Measurements from ENCODE around the gene GNS. TPM values are rescaled to one million over a fixed set of nuclear protein-coding genes. Genes with fewer than 3 reads are reported as not detected.

GNS gene
- total and polyA plus RNA-seq, 2 donors (not counting 3 experiments of a cell fraction or from before 2014, with no cell fraction given): 107 to 142 TPM

GRCh38 chr12:64681200-64682052 lies 77.8 kb downstream of the GNS start:
- Histone ChIP-seq H3K27ac (ENCODE audit: insufficient read depth, low read depth, low read length) (peak overlapping the region; percentile 7), H3K79me2 (ENCODE audit: control insufficient read depth, insufficient read depth, low read length) (peaks cover 75% of the 10 kb centered on the region), H3K4me3 (replicated peaks in 1 of 3; ENCODE audit: insufficient read depth in 1 of 3, low read depth in 1 of 3, low read length in 3 of 3) (no peak overlapping the region), H3K9me3 (replicated peaks; ENCODE audit: control insufficient read depth, insufficient read depth, low read length) (no peaks in the 10 kb centered on the region), H2AFZ (ENCODE audit: low read depth, low read length) (no peak overlapping the region), H3K4me1 (ENCODE audit: control insufficient read depth, extremely low read depth, insufficient read depth, low read length) (peaks cover 47% of the 10 kb centered on the region), H4K20me1 (replicated peaks; ENCODE audit: control insufficient read depth, extremely low read depth, insufficient read depth, low read length) (no peaks in the 10 kb centered on the region), H3K27me3 (ENCODE audit: control insufficient read depth in 2 of 2, insufficient read depth in 2 of 2, low read length in 2 of 2) (no peaks in the 10 kb centered on the region), H3K9ac (replicated peaks; ENCODE audit: extremely low read depth, insufficient read depth, low read length) (no peak overlapping the region), H3K36me3 (ENCODE audit: control insufficient read depth in 2 of 2, extremely low read depth in 1 of 2, insufficient read depth in 2 of 2, low read length in 2 of 2) (peaks cover 0 to 4% of the 10 kb centered on the region in 2 experiments), H3K9me1 (replicated peaks; ENCODE audit: control insufficient read depth, extremely low read depth, insufficient read depth, low read length) (no peaks in the 10 kb centered on the region), H3K4me2 (ENCODE audit: insufficient read depth, low read length) (peak overlapping the region; percentile 19)
- CTCF ChIA-PET: interaction anchor here (1.0 to 2.1 kb wide), 9 partner anchors 11 to 132 kb away, joined by 3 to 8 read pairs (median 4); no protein-coding TSS in a partner anchor
- no peak for TF ChIP-seq FOS (IDR thresholded peaks at IDR 0.05; ENCODE audit: borderline replicate concordance, insufficient read depth, low read length)
- no peak for TF ChIP-seq POLR2AphosphoS5 (IDR thresholded peaks at IDR 0.05; ENCODE audit: insufficient read depth, low read depth, low read length)
- peak; percentile 51 for TF ChIP-seq GATA2 (IDR thresholded peaks at IDR 0.05; ENCODE audit: insufficient read depth, insufficient read length, low read depth, low read length)
- TF ChIP-seq CTCF (IDR thresholded peaks at IDR 0.05; ENCODE audit: extremely low read depth in 1 of 2, insufficient read depth in 1 of 2, low read depth in 1 of 2, low read length in 2 of 2): no peak
- no peak for TF ChIP-seq MAX (IDR thresholded peaks at IDR 0.05; ENCODE audit: insufficient read depth, insufficient read length)
- no peak for TF ChIP-seq POLR2A (IDR thresholded peaks at IDR 0.05; ENCODE audit: low read depth, low read length)
- no TSS peak for BruUV-seq (replicated peaks)
- peak; percentile 37 for DNase-seq (ENCODE audit: low read depth, low spot score)
- dilution Hi-C loops (cut with MboI; ENCODE audit: extremely low pct_ligation_motif_present, low sequenced_read_pairs) (no loop called here), intact Hi-C loops (cut with micrococcal nuclease) (no loop called here)
- POLR2A ChIA-PET: interaction anchor here (0.5 kb wide), 1 partner anchor 11 kb away, joined by 3 read pairs; no protein-coding TSS in a partner anchor
- FAIRE-seq: peak; percentile 40

All from endothelial cell of umbilical vein (primary cell).